ENCODE data around the gene DENND1A.

DENND1A gene

GRCh38 chr9:123651871-123652270 is 278.1 kb downstream of the DENND1A start:
- no peak overlapping the region for H3K27ac ChIP-seq (ENCODE audit: low read depth, low read length)
- no peak overlapping the region for H3K4me3 ChIP-seq (ENCODE audit: low read depth, low read length)
- H3K36me3 ChIP-seq (ENCODE audit: control insufficient read depth, insufficient read depth, low read length) = no peaks in the 10 kb centered on the region
- H3K4me1 ChIP-seq (ENCODE audit: control insufficient read depth, insufficient read depth, low read length) = peaks cover 5% of the 10 kb centered on the region
- no peaks in the 10 kb centered on the region for H3K27me3 ChIP-seq (ENCODE audit: control insufficient read depth, insufficient read depth, low read length)
- H3K9ac ChIP-seq (ENCODE audit: low read depth, low read length) = no peak overlapping the region
- no peaks in the 10 kb centered on the region for H3K9me3 ChIP-seq (ENCODE audit: control insufficient read depth, insufficient read depth, low read length)

- Histone ChIP-seq H3K4me3 (ENCODE audit: low read depth, low read length) (no peak overlapping the region), H3K4me1 (ENCODE audit: control insufficient read depth, insufficient read depth, low read length) (peaks cover 3% of the 10 kb centered on the region; the same call in 1 of the 2 replicates)
Measured at GRCh38 chr9:123651273-123651672, 278.7 kb downstream of the DENND1A start.

GRCh38 chr9:123649909-123650308 is 280.0 kb downstream of the DENND1A start:
- H3K36me3 ChIP-seq (ENCODE audit: control insufficient read depth, insufficient read depth, low read length) = no peaks in the 10 kb centered on the region
- peaks cover 9% of the 10 kb centered on the region; the same call in 1 of the 2 replicates for H3K4me1 ChIP-seq (ENCODE audit: control insufficient read depth, insufficient read depth, low read length)
- H3K9ac ChIP-seq (ENCODE audit: low read depth, low read length) = no peak overlapping the region
- no peaks in the 10 kb centered on the region for H3K27me3 ChIP-seq (ENCODE audit: control insufficient read depth, insufficient read depth, low read length)
- H3K27ac ChIP-seq (ENCODE audit: low read depth, low read length) = no peak overlapping the region
- no peaks in the 10 kb centered on the region for H3K9me3 ChIP-seq (ENCODE audit: control insufficient read depth, insufficient read depth, low read length)
- H3K4me3 ChIP-seq (ENCODE audit: low read depth, low read length) = no peak overlapping the region

More at GRCh38 chr9:123651273-123651672, 278.7 kb downstream of the DENND1A start:
- no peaks in the 10 kb centered on the region for H3K9me3 ChIP-seq (ENCODE audit: control insufficient read depth, insufficient read depth, low read length)
- no peak overlapping the region for H3K9ac ChIP-seq (ENCODE audit: low read depth, low read length)
- H3K27me3 ChIP-seq (ENCODE audit: control insufficient read depth, insufficient read depth, low read length) = no peaks in the 10 kb centered on the region
- H3K27ac ChIP-seq (ENCODE audit: low read depth, low read length) = no peak overlapping the region
- H3K36me3 ChIP-seq (ENCODE audit: control insufficient read depth, insufficient read depth, low read length) = no peaks in the 10 kb centered on the region

GRCh38 chr9:123647145-123647544 is 282.8 kb downstream of the DENND1A start:
- no peak overlapping the region for H3K4me3 ChIP-seq (ENCODE audit: low read depth, low read length)
- H3K27ac ChIP-seq (ENCODE audit: low read depth, low read length) = no peak overlapping the region
- no peak overlapping the region for H3K9ac ChIP-seq (ENCODE audit: low read depth, low read length)
- peaks cover 12% of the 10 kb centered on the region for H3K4me1 ChIP-seq (ENCODE audit: control insufficient read depth, insufficient read depth, low read length)
- H3K27me3 ChIP-seq (ENCODE audit: control insufficient read depth, insufficient read depth, low read length) = no peaks in the 10 kb centered on the region
- H3K36me3 ChIP-seq (ENCODE audit: control insufficient read depth, insufficient read depth, low read length) = no peaks in the 10 kb centered on the region
- H3K9me3 ChIP-seq (ENCODE audit: control insufficient read depth, insufficient read depth, low read length) = no peaks in the 10 kb centered on the region

GRCh38 chr9:123645762-123646161 is 284.2 kb downstream of the DENND1A start:
- no peak overlapping the region for H3K27ac ChIP-seq (ENCODE audit: low read depth, low read length)
- no peak overlapping the region for H3K4me3 ChIP-seq (ENCODE audit: low read depth, low read length)
- H3K4me1 ChIP-seq (ENCODE audit: control insufficient read depth, insufficient read depth, low read length) = peaks cover 12% of the 10 kb centered on the region
- no peaks in the 10 kb centered on the region for H3K36me3 ChIP-seq (ENCODE audit: control insufficient read depth, insufficient read depth, low read length)
- no peaks in the 10 kb centered on the region for H3K27me3 ChIP-seq (ENCODE audit: control insufficient read depth, insufficient read depth, low read length)
- no peak overlapping the region for H3K9ac ChIP-seq (ENCODE audit: low read depth, low read length)
- no peaks in the 10 kb centered on the region for H3K9me3 ChIP-seq (ENCODE audit: control insufficient read depth, insufficient read depth, low read length)

GRCh38 chr9:123645126-123645525 is 284.8 kb downstream of the DENND1A start:
- Histone ChIP-seq H3K4me1 (ENCODE audit: control insufficient read depth, insufficient read depth, low read length) (peaks cover 12% of the 10 kb centered on the region), H3K27ac (ENCODE audit: low read depth, low read length) (no peak overlapping the region), H3K9ac (ENCODE audit: low read depth, low read length) (no peak overlapping the region), H3K9me3 (ENCODE audit: control insufficient read depth, insufficient read depth, low read length) (no peaks in the 10 kb centered on the region), H3K27me3 (ENCODE audit: control insufficient read depth, insufficient read depth, low read length) (no peaks in the 10 kb centered on the region), H3K4me3 (ENCODE audit: low read depth, low read length) (no peak overlapping the region), H3K36me3 (ENCODE audit: control insufficient read depth, insufficient read depth, low read length) (no peaks in the 10 kb centered on the region)

- Histone ChIP-seq H3K4me1 (ENCODE audit: control insufficient read depth, insufficient read depth, low read length) (peaks cover 12% of the 10 kb centered on the region), H3K27me3 (ENCODE audit: control insufficient read depth, insufficient read depth, low read length) (no peaks in the 10 kb centered on the region), H3K4me3 (ENCODE audit: low read depth, low read length) (no peak overlapping the region), H3K9me3 (ENCODE audit: control insufficient read depth, insufficient read depth, low read length) (no peaks in the 10 kb centered on the region), H3K27ac (ENCODE audit: low read depth, low read length) (no peak overlapping the region), H3K36me3 (ENCODE audit: control insufficient read depth, insufficient read depth, low read length) (no peaks in the 10 kb centered on the region), H3K9ac (ENCODE audit: low read depth, low read length) (no peak overlapping the region)
Measured at GRCh38 chr9:123643518-123643917, 286.4 kb downstream of the DENND1A start.

GRCh38 chr9:123642291-123643278 is 287.3 kb downstream of the DENND1A start:
- Histone ChIP-seq H3K36me3 (ENCODE audit: control insufficient read depth, insufficient read depth, low read length) (no peaks in the 10 kb centered on the region), H3K4me1 (ENCODE audit: control insufficient read depth, insufficient read depth, low read length) (peaks cover 12% of the 10 kb centered on the region), H3K9me3 (ENCODE audit: control insufficient read depth, insufficient read depth, low read length) (no peaks in the 10 kb centered on the region), H3K27ac (ENCODE audit: low read depth, low read length) (no peak overlapping the region), H3K4me3 (ENCODE audit: low read depth, low read length) (no peak overlapping the region), H3K9ac (ENCODE audit: low read depth, low read length) (no peak overlapping the region), H3K27me3 (ENCODE audit: control insufficient read depth, insufficient read depth, low read length) (no peaks in the 10 kb centered on the region)

- no peak overlapping the region for H3K4me3 ChIP-seq (ENCODE audit: low read depth, low read length)
- no peak overlapping the region for H3K9ac ChIP-seq (ENCODE audit: low read depth, low read length)
- no peaks in the 10 kb centered on the region for H3K36me3 ChIP-seq (ENCODE audit: control insufficient read depth, insufficient read depth, low read length)
- no peaks in the 10 kb centered on the region for H3K9me3 ChIP-seq (ENCODE audit: control insufficient read depth, insufficient read depth, low read length)
- no peaks in the 10 kb centered on the region for H3K27me3 ChIP-seq (ENCODE audit: control insufficient read depth, insufficient read depth, low read length)
- no peak overlapping the region for H3K27ac ChIP-seq (ENCODE audit: low read depth, low read length)
- H3K4me1 ChIP-seq (ENCODE audit: control insufficient read depth, insufficient read depth, low read length) = peaks cover 12% of the 10 kb centered on the region
Measured at GRCh38 chr9:123640792-123641222, 289.1 kb downstream of the DENND1A start.

- Histone ChIP-seq H3K27ac (ENCODE audit: low read depth, low read length) (no peak overlapping the region), H3K27me3 (ENCODE audit: control insufficient read depth, insufficient read depth, low read length) (no peaks in the 10 kb centered on the region), H3K4me1 (ENCODE audit: control insufficient read depth, insufficient read depth, low read length) (peaks cover 6% of the 10 kb centered on the region; the same call in 1 of the 2 replicates), H3K9me3 (ENCODE audit: control insufficient read depth, insufficient read depth, low read length) (no peaks in the 10 kb centered on the region), H3K4me3 (ENCODE audit: low read depth, low read length) (no peak overlapping the region), H3K36me3 (ENCODE audit: control insufficient read depth, insufficient read depth, low read length) (no peaks in the 10 kb centered on the region), H3K9ac (ENCODE audit: low read depth, low read length) (no peak overlapping the region)
Measured at GRCh38 chr9:123639743-123640142, 290.2 kb downstream of the DENND1A start.

- Histone ChIP-seq H3K27ac (ENCODE audit: low read depth, low read length) (no peak overlapping the region), H3K9ac (ENCODE audit: low read depth, low read length) (no peak overlapping the region), H3K4me3 (ENCODE audit: low read depth, low read length) (no peak overlapping the region), H3K36me3 (ENCODE audit: control insufficient read depth, insufficient read depth, low read length) (no peaks in the 10 kb centered on the region), H3K4me1 (ENCODE audit: control insufficient read depth, insufficient read depth, low read length) (peaks cover 6% of the 10 kb centered on the region; the same call in 1 of the 2 replicates), H3K27me3 (ENCODE audit: control insufficient read depth, insufficient read depth, low read length) (no peaks in the 10 kb centered on the region), H3K9me3 (ENCODE audit: control insufficient read depth, insufficient read depth, low read length) (no peaks in the 10 kb centered on the region)
Measured at GRCh38 chr9:123637945-123638634, 291.8 kb downstream of the DENND1A start.

Data from HUES48 (cell line).